HG03095 (cell line): ENCODE data around the gene PPP2R2D.
"Not testable (repeated sequence)": the region's sequence is repeated elsewhere in the genome, so short reads cannot be mapped to it uniquely, and the experiment has no call there.

Experiments used
- ATAC-seq: cut with Tn5 transposase; IDR thresholded peaks from one replicate; pipeline ENCODE4 v1.9.1; 2021; ENCODE audit warnings: moderate library complexity; ENCODE audit not compliant: unreplicated experiment

The PPP2R2D gene

DNA sequence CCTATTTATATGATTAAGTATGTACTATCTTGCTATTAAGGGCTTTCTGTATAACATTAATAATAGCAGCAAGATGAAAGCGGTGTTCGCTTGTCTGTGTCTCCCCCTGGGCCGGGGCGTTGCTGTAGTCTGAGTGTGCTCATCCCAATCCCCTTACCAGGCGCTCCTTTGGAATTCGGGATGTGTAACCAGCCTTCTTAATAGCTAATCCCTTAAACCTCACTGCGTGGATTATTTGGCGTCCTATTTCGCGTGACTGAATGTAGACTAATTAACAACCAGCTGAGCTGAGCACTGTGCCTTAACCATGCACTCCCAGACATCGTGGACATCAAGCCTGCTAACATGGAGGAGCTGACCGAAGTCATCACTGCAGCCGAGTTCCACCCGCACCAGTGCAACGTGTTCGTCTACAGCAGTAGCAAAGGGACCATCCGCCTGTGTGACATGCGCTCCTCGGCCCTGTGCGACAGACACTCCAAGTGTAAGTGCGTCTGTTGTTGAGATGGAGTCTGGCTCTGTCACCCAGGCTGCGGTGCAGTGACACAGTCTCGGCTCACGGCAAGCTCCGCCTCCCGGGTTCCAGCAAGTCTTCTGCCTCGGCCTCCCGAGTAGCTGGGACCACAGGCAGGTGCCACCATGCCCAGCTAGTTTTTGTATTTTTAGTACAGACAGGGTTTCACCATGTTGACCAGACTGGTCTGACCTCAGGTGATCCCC lies 44.3 kb downstream of the PPP2R2D start:
- no peak for ATAC-seq

DNA sequence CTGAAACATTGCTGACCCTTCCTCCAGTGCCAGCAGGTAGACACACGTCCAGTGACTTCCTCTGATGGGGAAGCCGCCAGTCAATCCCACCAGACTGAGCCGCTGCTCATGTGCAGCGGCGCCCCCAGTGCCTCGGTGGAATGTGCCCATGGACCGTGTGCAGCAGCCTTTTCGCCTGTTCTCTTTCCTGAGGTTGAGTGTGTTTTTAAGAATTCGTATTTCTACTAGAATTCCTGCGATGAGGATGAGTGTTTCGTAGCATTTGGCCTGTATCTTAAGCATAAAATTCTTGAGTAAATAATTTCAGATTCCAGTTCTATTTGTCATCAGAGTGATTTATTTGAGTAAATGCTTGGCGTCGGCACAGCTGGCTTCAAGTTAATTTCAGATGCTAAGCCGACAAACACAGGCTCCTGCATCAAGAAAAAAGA lies 45.5 kb downstream of the PPP2R2D start:
- ATAC-seq: no peak

DNA sequence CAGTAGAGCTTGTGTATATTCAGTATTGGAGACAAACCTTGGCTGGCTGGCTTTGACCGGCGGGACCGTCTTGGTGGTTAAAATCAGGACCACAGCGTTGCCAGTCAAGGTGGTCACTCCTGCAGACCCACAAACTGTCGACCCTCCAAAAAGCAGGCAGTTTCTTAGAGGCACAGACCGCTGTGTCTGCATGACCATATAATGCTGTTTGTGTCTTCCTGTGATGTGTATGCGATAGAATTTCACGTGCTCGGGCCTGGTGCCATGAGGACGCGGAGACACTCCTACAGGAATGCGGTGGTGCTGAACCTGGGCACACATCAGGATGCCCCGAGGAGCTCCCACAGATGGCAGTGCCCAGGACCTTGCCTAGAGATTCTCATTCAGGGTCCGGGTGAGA lies 46.1 kb downstream of the PPP2R2D start:
- no peak for ATAC-seq

DNA sequence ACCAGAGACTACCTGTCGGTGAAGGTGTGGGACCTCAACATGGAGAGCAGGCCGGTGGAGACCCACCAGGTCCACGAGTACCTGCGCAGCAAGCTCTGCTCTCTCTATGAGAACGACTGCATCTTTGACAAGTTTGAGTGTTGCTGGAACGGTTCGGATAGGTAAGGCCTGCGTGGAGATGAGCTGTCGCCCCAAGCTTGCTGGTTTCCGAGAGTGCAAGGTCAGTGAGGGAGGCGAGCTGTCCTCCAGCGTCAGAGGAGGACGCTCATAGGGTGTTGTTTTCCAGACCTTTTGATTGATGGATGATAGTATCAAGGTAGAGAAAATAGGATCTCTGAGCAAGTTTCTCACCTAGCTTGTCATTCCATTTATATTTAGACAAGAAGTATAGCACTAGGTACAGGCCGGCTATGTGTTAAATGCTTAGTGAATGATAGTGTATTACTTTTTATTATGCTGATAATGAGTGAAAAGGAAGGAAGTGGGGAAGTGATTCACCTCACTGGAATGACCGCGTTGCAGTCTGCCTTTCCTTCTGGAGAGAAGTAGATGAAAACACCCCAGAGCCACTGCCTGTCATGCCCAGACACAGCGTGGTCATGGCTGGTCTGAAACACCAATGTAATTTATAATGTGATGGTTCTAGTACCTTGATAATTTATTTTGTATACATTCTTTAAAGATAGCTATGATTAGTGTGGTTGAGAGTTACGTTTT lies 47.0 kb downstream of the PPP2R2D start:
- no peak for ATAC-seq

- ATAC-seq: no peak
Measured at GRCh38 chr10:131948501-131948900, 47.7 kb downstream of the PPP2R2D start.

GRCh38 chr10:131949041-131949862 lies 48.4 kb downstream of the PPP2R2D start:
- ATAC-seq: no peak

GRCh38 chr10:131949908-131950307 lies 49.1 kb downstream of the PPP2R2D start:
- ATAC-seq: not testable (repeated sequence)

- ATAC-seq: no peak
Measured at GRCh38 chr10:131954356-131954965, 53.7 kb downstream of the PPP2R2D start.

- ATAC-seq: no peak
Measured at GRCh38 chr10:131955591-131956340, 55.0 kb downstream of the PPP2R2D start.

GRCh38 chr10:131959841-131960240 lies 59.0 kb downstream of the PPP2R2D start:
- no peak for ATAC-seq

DNA sequence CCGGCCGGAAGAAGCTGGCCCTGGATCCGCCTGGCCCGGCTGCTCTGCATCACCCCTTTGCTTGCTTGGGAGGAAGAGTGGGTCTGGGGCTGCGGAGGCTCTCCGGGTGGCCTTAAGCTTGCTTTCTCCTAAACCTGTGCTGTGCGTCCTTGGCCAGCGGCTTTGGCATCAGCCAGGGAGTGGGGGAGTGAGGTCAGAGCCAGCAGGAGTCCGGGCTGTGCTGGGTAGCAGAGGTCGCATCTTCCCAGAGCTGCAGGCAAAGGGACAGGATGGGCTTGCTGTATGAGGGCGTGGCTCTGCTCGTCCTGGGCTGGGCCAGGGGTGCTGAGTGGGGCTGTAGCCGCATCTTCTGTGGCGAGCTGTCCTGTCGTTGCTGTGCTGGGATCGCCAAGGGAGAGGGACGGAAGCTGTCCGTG lies 59.8 kb downstream of the PPP2R2D start:
- no peak for ATAC-seq

DNA sequence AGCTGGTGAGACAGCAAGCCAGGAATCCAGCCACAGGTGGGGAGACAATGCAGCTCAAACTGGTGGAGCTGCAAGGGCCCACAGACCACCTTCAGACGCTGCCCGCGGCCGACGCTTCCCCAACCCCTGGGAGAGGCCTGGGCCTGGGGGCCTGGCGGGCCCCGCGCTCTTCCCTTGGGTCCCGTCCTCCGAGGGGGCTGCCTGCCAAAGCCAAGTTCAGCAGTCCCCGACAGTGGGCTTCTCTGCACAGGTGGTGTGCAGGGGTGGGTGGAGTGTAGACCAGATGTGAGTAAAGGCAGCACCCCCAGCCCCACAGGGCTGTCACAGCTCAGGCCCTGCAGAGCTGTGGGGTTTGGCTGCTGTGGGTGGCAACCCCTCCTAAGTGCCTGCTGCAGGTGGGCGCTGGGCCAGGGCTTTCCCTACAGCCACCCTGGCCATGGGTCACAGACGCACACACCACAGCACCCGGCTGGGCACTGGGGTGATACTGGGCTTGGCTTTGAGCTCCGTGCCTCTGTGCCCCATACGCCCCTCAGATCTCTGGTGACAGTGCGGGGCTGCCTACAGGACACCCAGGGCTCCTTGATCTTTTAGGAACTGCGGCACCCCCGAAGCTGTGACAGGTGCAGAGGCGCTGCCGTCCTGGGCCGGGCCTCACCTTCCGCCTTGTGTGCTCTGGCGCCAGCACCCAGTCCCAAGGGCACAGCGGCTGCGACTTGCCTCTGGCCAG lies 60.4 kb downstream of the PPP2R2D start:
- no peak for ATAC-seq

DNA sequence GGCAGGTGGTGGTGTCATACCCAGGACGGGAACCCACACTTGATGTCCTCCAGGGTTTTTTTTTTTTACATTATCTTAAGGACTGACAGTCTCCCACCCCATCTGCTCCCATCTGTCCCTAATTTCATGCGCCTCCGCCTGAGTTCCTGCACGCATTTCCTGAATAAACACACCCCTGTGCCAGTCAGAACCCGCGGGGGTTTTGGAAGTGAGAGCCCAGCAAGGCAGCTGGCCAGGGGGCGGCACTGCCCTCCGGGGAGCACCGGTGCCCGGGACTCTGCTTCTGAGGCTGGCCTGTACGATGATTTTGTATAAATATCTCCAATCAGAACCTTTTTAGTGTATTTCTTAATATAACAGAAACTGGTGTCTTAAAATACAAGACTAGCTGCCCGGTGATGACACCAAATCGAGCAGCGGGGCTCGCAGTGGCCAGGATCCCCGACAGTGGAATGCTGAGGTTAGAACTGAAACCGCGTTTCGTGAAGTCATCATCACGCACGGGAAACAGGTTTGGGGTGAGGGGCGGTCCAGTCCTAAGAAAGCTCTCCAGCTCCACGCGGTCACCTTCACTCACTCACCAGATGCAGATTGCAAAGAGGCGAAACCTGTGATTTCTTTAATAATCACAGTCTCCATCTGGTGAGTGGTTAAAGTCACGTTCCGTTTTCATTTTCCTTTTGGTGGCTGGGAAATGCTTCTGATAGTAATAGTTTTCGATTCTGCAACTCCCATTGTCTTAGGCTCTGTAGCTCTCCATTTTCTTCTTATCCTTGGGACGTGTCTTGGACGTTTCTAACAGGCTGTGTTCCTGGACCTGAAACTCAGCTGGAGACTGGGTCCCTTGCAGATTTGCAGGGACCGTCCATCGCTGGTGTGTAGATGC lies 61.2 kb downstream of the PPP2R2D start:
- no peak for ATAC-seq

GRCh38 chr10:131963350-131963749 lies 62.5 kb downstream of the PPP2R2D start:
- ATAC-seq: no peak

- no peak for ATAC-seq
Measured at GRCh38 chr10:131963811-131964210, 63.0 kb downstream of the PPP2R2D start.

DNA sequence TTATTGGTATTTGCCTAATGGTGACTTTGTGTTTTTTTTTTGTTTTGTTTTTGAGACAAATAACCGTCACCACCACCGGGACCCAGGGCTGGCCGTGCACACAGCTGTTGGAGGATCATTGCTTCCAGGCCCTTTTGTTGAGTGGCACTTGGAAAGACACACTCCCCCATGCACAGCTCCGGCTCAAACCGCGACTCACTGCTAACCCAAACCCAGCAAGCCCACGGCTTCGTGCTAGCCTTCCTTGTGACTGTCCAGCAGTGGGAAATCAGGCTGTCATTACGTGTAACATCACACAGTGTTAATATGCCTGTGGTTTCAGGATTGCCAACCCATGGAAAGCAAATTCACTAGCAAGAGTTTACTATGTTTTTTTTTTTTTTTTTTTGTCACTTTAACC lies 63.5 kb downstream of the PPP2R2D start:
- no peak for ATAC-seq

DNA sequence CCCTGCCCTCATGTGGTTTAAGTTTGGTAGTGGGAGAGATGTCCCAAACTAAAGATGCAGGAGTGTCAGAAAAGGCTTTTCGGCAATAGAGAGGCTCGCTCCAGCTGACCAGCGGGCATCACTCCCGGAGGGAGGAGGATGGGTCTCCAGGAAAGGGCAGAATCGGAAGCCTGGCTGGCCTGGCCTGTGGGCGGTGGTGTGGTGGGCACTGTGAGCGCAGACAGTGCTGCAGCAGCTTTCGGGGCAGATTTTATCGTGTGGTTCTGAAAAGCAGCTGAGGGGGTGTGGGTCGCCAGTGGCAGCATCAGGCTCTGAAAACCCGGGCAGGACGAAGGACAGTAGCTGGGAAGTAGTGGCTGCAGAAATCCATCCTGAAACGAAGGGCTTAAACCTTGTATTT lies 68.1 kb downstream of the PPP2R2D start:
- no peak for ATAC-seq

GRCh38 chr10:131970946-131971345 lies 70.1 kb downstream of the PPP2R2D start:
- ATAC-seq: no peak

GRCh38 chr10:131971591-131971990 lies 70.8 kb downstream of the PPP2R2D start:
- ATAC-seq: no peak
